Measurements from ENCODE around the gene AVP. TPM values are rescaled to one million over a fixed set of nuclear protein-coding genes. Genes with fewer than 3 reads are reported as not detected.

The AVP gene
- total and polyA plus RNA-seq, 4 donors = 2.5 TPM; not detected in 3

- no peak for DNase-seq (ENCODE audit: low spot score)
- Histone ChIP-seq H3K27me3 (ENCODE audit: control insufficient read depth in 4 of 4, insufficient read depth in 4 of 4, low read length in 3 of 4) (peaks cover 0 to 5% (median 0%) of the 10 kb centered on the region in 4 donors), H3K9me3 (ENCODE audit: control insufficient read depth in 4 of 4, low read length in 3 of 4) (no peaks in the 10 kb centered on the region), H3K36me3 (ENCODE audit: control insufficient read depth in 4 of 4, insufficient read depth in 3 of 4, low read depth in 1 of 4, low read length in 3 of 4) (no peaks in the 10 kb centered on the region), H3K4me3 (ENCODE audit: low read depth in 1 of 3, low read length in 3 of 3) (no peak overlapping the region), H3K27ac (ENCODE audit: low read depth in 1 of 2, low read length in 2 of 2) (no peak overlapping the region), H3K9ac (ENCODE audit: low read depth in 1 of 2, low read length in 2 of 2) (no peak overlapping the region), H3K4me1 (ENCODE audit: control insufficient read depth in 4 of 4, insufficient read depth in 4 of 4, low read length in 3 of 4) (peaks cover 0 to 2% (median 0%) of the 10 kb centered on the region in 4 donors)
- TF ChIP-seq YY1 (IDR thresholded peaks at IDR 0.05) (no peak), ATF3 (IDR thresholded peaks at IDR 0.05) (no peak), JUND (IDR thresholded peaks at IDR 0.05) (no peak), FOXA1 (IDR thresholded peaks at IDR 0.05) (no peak), SP1 (IDR thresholded peaks at IDR 0.05) (no peak), CTCF (IDR thresholded peaks at IDR 0.05; ENCODE audit: low read depth, low read length, missing input control) (no peak), GABPA (IDR thresholded peaks at IDR 0.05 in 1 of 2, conservative IDR thresholded peaks at IDR 0.05 in 1 of 2) (no peak), FOXA2 (IDR thresholded peaks at IDR 0.05) (no peak), RXRA (IDR thresholded peaks at IDR 0.05) (no peak), HNF4G (IDR thresholded peaks at IDR 0.05) (no peak), REST (IDR thresholded peaks at IDR 0.05) (no peak), RAD21 (IDR thresholded peaks at IDR 0.05) (no peak), TAF1 (conservative IDR thresholded peaks at IDR 0.05) (no peak), ZBTB33 (IDR thresholded peaks at IDR 0.05) (no peak), EGR1 (IDR thresholded peaks at IDR 0.05; ENCODE audit: low read depth in 2 of 2) (no peak), NR2F2 (IDR thresholded peaks at IDR 0.05) (no peak), MAX (IDR thresholded peaks at IDR 0.05) (no peak), HNF4A (conservative IDR thresholded peaks at IDR 0.05) (no peak)
- WGBS = 92% methylated on average over 7 of the region's 7 CpGs
Measured at GRCh38 chr20:3088031-3088430, 3.5 kb upstream of the AVP start.
